Nephron (organoid): ENCODE data around the gene SCYGR7.

Source experiments
- H3K27ac Mint-ChIP-seq, 3 experiments: 2 replicates each; pipeline ENCODE4 v1.8.0; 2020; ENCODE audit warnings: mixed read lengths in 3 of 3, mild to moderate bottlenecking in 2 of 3, moderate library complexity in 1 of 3
- H3K27me3 Mint-ChIP-seq: 2 replicates; pipeline ENCODE4 v1.8.0; 2021; ENCODE audit warnings: low read depth, mild to moderate bottlenecking, moderate library complexity, mixed read lengths
- H3K36me3 Mint-ChIP-seq: 2 replicates; pipeline ENCODE4 v1.8.0; 2020; ENCODE audit warnings: low read depth, mixed read lengths
- H3K4me1 Mint-ChIP-seq: 2 replicates; pipeline ENCODE4 v1.8.0; 2020; ENCODE audit warnings: mixed read lengths
- H3K4me3 Mint-ChIP-seq, 3 experiments: 2 replicates each; pipeline ENCODE4 v1.8.0; 2020; ENCODE audit warnings: mild to moderate bottlenecking in 3 of 3, mixed read lengths in 3 of 3, moderate library complexity in 2 of 3
- H3K9me3 Mint-ChIP-seq: 2 replicates; pipeline ENCODE4 v1.8.0; 2020; ENCODE audit warnings: mixed read lengths
- TF ChIP-seq, protein P1 (sequence below), 3 experiments: fragments of 200-600 bp; sonication (generic); IDR thresholded peaks; one replicate each; pipeline ENCODE4 v1.5.0; 2021; ENCODE audit warnings: antibody characterized with exemption in 3 of 3; ENCODE audit not compliant: unreplicated experiment in 3 of 3

Gene SCYGR7

GRCh38 chr2:227774895-227775842 lies 47.0 kb downstream of the SCYGR7 start:
- H3K27ac Mint-ChIP-seq = peak overlapping the region in 2 of 3 experiments; percentile 6 to 26
- H3K9me3 Mint-ChIP-seq = no peaks in the 10 kb centered on the region
- no peaks in the 10 kb centered on the region for H3K4me1 Mint-ChIP-seq
- H3K36me3 Mint-ChIP-seq = no peaks in the 10 kb centered on the region
- no peaks in the 10 kb centered on the region for H3K27me3 Mint-ChIP-seq
- TF ChIP-seq, protein P1, sequence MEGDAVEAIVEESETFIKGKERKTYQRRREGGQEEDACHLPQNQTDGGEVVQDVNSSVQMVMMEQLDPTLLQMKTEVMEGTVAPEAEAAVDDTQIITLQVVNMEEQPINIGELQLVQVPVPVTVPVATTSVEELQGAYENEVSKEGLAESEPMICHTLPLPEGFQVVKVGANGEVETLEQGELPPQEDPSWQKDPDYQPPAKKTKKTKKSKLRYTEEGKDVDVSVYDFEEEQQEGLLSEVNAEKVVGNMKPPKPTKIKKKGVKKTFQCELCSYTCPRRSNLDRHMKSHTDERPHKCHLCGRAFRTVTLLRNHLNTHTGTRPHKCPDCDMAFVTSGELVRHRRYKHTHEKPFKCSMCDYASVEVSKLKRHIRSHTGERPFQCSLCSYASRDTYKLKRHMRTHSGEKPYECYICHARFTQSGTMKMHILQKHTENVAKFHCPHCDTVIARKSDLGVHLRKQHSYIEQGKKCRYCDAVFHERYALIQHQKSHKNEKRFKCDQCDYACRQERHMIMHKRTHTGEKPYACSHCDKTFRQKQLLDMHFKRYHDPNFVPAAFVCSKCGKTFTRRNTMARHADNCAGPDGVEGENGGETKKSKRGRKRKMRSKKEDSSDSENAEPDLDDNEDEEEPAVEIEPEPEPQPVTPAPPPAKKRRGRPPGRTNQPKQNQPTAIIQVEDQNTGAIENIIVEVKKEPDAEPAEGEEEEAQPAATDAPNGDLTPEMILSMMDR (IDR thresholded peaks at IDR 0.05; ENCODE audit: unreplicated experiment in 3 of 3) = no peak
- H3K4me3 Mint-ChIP-seq = no peak overlapping the region
